ENCODE data around the gene GLT1D1.
"Not testable (repeated sequence)": the region's sequence is repeated elsewhere in the genome, so short reads cannot be mapped to it uniquely, and the experiment has no call there.

GLT1D1 gene

DNA sequence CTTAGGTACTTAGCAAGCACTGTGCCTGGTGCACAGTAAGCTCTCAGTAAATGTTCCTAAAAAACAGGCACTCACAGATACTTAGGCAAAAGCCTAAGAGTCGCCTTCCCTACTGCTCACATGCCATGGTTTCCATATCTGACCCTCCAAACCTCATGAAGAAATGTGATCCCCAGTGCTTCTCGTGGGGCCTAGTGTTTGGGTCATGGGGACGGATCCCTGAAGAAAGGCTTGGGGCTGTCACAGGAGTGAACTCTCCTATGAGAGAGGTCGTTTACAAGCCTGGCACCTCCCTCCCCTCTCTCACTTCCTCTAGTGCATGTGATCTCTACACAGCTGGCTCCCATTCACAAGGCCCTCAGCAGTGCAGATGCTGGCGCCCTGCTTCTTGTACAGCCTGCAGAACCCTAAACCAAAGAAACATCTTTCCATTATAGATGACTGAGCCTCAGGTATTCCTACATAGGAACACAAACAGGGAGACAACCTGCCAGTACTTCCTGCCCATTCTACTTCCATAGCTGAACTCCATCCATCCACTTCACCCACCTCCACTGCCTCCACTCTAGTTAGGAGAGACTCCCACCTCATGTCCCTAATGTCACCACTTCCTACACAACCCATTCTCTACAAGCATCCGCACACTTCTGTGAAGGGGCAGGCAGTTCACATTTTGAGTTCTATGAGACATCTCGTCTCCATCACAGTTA lies 32.4 kb upstream of the GLT1D1 start:
- no peak for DNase-seq (ENCODE audit: low read depth in 2 of 2)

DNA sequence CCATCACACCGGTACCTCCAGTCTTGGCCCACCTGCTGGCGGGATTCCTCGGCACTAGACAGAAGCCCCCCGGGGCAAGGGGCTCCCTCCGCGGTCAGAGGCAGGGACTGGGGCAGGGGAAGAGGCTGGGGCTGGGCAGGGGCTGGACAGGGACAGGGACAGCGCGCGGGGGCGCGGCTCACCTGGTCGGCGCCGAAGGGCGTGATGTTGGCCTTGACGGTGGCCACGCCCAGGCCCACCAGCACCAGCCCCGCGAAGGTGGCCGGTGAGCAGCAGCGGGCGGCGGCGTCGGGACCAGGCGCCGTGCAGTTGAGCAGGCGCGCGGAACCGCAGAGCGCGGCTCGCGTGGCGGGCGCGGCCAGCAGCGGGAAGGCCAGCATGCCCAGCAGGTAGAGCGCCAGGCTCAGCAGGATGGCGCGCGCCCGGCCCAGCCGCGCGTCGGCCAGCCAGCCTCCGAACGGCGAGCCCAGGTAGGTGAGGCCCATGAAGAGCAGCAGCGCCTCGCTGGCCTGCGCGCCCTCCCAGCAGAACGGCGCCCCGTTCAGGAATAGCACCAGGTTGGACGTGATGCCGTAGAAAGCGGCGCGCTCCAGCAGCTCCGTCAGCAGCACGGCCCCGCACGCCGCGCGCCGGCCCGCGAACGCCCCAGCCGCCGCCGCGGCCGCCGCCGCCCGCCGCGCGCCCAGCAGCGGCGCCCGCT lies 29.9 kb upstream of the GLT1D1 start:
- DNase-seq (ENCODE audit: low read depth in 2 of 2) = peak in 1 of 2 donors; percentile 12

DNA sequence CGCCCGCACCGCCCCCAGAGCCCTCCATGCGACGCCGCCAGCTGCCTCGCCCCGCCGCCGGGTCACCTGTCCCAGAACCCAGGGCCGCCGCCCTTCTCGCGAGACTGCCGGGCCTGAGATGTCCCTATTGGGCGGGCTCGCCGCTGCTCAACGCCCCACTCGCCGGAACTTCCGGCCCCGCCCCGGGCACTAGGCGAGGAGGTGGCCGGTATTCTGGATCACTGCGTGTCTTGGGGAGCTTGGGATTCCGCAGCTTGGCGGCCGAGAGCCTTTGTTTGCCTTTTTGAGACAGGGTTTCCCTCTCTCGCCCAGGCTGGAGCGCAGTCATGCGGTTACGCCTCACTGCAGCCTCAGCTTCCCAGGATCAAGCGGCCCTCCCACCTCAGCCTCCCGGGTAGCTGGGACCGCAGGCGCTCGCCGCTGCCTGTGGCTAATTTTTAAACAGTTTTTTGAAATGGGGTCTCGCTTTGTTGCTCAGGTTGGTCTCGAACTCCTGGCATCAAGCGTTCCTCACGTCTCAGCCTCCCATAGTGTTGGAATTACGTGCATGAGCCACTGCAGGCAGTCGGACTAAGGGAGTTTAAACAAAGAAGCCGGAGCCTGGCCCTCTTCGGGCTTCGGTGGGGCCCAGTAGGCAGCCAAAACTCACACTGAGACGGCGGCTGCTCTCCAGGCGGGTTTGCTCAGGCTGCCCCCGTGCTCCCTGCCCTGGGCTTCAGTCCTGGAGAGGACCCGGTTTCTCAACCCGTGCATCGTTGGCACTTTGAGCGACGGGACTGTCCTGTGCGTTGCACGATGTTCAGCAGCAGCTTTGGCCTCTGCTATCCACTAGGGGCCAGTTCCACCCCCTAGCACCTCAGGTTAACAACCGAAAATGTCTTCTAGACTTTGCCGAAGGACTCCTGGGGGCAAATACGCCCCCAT lies 29.1 kb upstream of the GLT1D1 start, which contains the start of gene SLC15A4:
TSS of gene SLC15A4 (minus strand) at position 43 of the 924 bp plus-strand sequence. CDS start at position 28, 15 bp downstream.
- DNase-seq (ENCODE audit: low read depth in 2 of 2) = peak; percentile 91 to 92

DNA sequence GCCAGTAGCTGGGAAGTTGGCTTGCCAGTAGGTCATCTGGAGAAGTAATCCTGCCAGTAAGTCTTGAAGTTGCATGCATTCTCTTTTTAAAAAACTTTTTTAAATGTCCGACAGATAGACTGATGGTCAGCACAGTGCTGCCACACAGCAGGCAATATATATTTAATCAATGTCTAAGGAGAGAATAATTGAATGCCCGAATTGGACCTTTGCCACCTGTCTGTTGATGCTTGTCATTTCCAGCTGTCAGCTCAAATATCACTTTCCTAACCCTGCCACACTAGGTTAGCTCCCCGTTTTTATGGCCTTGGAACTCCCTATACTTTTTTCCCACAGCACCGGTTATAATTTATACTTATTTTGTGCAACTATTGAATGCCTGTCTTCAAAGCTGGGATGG lies 27.4 kb upstream of the GLT1D1 start:
- DNase-seq (ENCODE audit: low read depth in 2 of 2) = no peak

DNA sequence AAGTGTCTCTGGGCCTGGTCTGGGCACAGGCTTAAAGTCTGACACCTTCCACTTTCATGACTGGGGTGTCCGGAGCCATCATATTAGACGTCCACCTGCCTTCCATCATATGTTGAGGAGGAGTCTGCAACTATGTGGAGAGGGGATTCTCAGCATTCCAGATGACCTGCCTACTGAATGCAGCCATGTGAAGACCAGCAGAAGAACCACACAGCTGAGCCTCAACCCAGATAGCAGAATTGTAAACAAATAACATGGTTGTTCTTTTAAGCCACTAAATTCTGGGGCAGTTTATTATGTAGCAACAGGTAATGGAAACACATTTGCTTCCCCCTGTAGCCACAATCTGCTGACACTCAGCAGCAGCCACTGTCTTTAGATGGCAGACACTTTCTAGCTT lies 25.6 kb upstream of the GLT1D1 start:
- no peak for DNase-seq (ENCODE audit: low read depth in 2 of 2)

DNA sequence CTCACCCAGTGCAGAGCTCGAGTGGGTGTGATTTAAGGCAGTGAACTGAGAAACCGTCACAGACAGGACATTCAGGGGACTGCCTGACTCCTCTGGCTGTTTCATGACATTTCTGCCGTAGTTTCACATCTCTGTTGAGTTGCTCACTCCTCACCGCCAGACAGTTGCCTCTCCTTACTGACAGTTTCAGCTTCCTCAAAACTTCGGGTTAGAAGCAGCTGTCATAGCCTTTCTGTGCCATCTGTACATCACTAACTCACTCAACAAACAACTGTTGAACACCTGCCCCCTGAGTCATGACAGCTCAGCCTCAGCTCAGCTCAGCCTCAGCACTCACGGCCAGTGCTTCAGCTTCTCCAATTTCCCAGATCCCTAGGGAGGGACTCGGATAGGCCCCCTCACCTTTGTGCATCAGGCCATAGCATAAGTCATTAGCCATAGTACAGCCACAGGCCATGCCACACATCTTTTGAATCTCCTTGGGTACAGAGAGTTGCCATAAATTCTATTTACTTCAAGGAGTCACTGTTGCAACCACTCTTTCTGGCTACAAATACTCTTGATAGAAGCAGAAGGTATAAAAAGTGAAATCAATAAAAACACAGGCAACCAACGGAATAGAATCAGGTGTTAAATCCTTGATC lies 23.3 kb upstream of the GLT1D1 start:
- no peak for DNase-seq (ENCODE audit: low read depth in 2 of 2)

DNA sequence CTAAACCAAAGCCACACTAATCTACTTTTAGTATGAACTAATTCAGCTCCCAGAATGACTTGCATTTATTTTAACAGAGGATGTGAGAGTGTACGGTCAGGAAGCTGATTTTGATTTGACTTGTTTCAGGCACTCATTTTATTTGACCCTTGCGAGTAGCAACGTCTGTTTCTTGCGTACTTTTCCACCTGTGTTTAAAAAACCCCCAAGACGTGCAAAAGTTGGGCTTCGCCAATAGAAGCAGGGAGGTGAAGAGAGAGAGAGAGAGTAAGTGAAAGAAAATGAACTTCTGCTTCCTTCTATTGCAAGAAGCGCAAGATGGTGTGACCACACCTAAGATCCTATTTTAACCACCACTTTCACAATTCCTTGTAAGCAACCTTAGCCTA lies 22.8 kb upstream of the GLT1D1 start:
- no peak for DNase-seq (ENCODE audit: low read depth in 2 of 2)

DNA sequence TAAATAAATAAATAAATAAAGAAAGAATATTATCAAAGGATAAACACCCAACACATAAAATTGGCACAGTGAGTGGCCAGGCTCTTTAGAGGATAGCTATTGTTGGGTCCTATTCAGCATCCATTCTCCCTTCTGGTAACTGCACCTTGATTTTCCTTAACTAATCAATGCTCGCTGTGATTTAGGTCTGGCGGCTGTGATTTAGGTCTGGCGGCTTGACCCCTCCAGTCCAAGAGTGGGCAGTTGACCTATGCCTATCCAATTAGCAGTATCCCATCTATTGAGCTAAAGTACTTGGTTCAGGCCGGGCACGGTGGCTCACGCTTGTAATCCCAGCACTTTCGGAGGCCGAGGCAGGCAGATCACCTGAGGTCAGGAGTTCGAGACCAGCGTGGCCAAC lies 19.9 kb upstream of the GLT1D1 start:
- DNase-seq (ENCODE audit: low read depth in 2 of 2) = no peak

DNA sequence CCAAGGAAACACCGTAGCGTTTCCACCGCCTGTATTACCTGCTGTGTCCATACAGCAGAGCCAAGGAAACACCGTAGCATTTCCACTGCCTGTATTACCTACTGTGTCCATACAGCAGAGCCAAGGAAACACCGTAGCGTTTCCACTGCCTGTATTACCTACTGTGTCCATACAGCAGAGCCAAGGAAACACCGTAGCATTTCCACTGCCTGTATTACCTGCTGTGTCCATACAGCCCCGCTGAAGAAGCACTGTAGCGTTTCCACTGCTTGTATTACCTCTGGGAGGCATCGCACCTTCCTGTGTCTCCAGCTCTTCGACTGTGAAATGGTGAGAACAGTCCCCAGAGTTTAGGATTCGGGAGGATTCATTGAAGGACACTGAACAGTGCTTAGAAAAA lies 13.4 kb upstream of the GLT1D1 start:
- DNase-seq (ENCODE audit: low read depth in 2 of 2) = not testable (repeated sequence)

DNA sequence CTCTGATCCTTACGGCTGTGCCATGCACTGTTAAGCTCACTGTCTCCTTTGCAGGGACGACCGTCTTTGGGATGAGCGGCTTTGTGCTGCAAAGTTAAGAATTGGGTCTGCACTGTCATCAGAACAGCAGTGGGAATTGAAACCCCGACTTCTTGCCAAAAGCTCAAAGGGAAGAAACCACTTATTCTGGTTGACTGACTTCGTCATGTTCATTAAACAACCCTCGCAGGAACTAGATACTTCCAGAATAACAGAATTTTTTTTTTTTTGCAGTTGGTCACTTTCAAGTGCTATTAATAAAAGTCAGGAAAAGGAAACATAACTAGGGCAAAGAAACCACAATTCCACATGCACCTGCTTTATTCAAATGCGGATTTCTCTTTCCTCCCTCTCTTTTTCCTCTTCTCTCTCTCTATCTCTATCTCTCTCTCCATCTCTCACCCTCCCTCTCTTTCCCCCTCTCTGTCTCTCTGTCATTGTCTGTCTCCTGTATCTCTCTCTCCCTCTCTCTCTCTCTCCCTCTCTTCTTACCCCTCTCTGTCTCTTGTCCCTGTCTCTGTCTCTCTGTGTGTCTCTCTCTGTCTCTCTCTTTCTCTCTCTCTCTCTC lies 12.3 kb upstream of the GLT1D1 start:
- DNase-seq (ENCODE audit: low read depth in 2 of 2) = no peak

DNA sequence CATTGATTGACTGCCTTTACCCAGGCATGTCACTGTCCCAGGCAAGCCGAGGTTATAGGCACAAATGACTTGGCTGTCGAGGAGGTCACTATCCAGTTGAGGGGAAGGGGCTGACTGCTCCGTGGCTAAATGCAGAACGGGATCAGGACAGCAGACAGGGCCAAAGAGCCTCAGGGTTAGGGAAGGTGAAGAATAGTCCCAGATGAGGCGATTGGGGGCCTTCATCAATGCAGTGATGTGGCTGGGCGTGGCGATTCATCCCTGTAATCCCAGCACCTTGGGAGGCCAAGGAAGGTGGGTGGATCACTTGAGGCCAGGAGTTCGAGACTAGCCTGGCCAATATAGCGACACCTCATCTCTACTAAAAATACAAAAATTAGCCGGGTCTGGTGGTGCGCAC lies 10.7 kb upstream of the GLT1D1 start:
- no peak for DNase-seq (ENCODE audit: low read depth in 2 of 2)

DNA sequence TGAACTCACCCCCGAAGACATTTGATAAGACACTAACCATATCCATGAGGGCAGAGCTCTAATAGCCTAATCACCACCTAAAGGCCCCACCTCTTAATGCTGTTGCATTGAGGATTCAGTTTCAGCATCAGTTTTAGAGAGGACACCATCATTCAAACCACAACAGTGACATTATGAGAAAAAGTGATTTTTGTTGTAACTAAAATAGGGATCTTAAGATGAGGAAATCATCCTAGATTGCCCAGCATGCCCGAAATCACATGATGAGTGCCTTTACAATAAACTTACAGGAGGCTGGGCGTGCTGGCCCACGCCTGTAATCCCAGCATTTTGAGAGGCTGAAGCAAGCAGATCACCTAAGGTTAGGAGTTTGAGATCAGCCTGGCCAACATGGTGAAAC lies 9.7 kb upstream of the GLT1D1 start:
- DNase-seq (ENCODE audit: low read depth in 2 of 2) = no peak

DNA sequence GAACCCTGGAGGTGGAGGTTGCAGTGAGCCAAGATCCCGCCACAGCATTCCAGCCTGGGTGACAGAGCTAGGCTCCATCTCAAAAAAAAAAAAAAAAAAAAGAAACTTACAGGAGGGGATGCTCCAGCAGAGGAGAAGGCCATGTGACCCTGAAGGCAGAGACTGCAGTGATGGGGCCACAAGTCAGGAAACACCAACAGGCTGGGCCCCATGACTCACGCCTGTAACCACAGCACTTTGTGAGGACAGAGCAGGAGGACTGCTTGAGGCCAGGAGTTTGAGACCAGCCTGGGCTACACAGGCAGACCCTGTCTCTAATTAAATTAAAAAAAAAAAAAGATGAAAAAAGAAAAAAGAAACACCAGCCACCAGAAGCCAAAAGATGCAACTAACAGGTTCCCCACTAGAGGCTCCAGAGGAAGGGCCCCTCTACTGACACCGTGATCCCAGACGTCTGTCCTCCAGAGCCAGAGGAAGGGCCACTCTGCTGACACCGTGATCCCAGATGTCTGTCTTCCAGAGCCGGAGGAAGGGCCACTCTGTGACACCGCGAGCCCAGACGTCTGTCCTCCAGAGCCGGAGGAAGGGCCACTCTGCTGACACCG lies 9.1 kb upstream of the GLT1D1 start:
- DNase-seq (ENCODE audit: low read depth in 2 of 2) = no peak

DNA sequence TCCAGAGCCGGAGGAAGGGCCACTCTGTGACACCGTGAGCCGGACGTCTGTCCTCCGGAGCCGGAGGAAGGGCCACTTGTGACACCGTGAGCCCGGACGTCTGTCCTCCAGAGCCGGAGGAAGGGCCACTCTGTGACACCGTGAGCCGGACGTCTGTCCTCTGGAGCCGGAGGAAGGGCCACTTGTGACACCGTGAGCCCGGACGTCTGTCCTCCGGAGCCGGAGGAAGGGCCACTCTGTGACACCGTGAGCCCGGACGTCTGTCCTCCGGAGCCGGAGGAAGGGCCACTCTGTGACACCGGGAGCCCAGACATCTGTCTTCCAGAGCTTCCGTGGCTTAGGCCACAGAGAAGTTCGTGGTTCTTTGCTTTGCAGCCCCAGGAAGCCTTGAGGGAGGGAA lies 6.6 kb upstream of the GLT1D1 start:
- not testable (repeated sequence) for DNase-seq (ENCODE audit: low read depth in 2 of 2)

DNA sequence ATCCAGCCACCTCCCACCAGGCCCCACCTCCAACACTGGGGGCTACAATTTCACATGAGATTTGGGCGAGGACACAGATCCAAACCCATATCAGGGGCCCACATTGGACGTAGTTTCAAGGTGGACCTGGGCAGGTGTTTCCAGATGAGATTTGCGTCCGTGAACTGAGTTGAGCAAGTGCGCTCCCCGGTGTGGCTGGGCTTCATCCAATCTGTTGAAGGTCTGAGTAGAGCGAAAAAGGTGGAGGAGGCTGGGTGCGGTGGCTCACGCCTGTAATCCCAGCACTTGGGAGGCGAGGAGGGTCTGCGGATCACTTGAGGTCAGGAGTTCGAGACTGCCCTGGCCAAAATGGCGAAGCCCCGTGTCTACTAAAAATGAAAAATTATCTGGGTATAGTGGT lies 4.9 kb upstream of the GLT1D1 start:
- no peak for DNase-seq (ENCODE audit: low read depth in 2 of 2)

DNA sequence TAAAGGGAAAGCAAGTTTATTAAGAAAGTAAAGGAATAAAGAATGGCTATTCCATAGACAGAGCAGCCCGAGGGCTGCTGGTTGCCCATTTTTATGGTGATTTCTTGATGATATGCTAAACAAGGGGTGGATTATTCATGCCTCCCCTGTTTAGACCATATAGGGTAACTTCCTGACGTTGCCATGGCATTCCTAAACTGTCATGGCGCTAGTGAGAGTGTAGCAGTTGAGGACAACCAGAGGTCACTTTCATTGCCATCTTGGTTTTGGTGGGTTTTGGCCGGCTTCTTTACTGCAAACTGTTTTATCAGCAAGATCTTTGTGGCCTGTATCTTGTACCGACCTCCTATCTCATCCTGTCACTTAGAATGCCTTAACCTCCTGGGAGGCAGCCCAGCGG lies 3.5 kb upstream of the GLT1D1 start:
- not testable (repeated sequence) for DNase-seq (ENCODE audit: low read depth in 2 of 2)

DNA sequence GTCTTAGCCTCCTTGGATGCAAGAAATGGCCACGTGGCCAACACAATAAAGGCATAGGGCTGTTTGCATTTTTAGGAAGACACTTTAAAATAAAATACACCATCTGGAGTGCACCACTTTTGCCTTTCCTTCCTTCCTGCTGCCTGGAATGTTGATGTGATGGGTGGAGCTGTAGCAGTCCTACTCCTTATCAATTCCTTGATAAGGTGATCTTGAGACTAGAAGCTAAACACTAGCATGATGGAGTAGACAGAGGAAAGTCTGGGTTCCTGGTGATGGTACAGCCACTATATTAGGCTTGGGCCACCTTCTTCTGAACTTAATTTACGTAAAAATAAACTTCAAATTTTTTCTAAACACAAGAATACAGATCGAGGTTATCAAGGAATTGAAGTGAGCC lies 2.9 kb upstream of the GLT1D1 start:
- DNase-seq (ENCODE audit: low read depth in 2 of 2) = no peak

DNA sequence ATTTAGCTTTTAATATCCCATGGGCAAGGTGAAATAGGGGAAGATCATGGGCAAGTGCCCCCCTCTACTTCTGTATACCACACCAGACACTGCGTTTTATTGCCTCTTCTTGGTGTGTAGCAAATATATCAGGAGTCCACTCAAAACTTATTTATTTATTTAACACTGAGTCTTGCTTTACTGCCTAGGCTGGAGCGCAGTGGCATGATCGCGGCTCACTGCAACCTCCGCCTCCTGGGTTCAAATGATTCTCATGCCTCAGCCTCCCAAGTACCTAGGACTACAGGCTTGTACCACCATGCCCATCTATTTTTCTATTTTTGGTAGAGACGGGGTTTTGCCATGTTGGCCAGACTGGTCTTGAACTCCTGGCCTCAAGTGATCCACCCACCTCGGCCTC lies 1.8 kb upstream of the GLT1D1 start:
- DNase-seq (ENCODE audit: low read depth in 2 of 2) = not testable (repeated sequence)

DNA sequence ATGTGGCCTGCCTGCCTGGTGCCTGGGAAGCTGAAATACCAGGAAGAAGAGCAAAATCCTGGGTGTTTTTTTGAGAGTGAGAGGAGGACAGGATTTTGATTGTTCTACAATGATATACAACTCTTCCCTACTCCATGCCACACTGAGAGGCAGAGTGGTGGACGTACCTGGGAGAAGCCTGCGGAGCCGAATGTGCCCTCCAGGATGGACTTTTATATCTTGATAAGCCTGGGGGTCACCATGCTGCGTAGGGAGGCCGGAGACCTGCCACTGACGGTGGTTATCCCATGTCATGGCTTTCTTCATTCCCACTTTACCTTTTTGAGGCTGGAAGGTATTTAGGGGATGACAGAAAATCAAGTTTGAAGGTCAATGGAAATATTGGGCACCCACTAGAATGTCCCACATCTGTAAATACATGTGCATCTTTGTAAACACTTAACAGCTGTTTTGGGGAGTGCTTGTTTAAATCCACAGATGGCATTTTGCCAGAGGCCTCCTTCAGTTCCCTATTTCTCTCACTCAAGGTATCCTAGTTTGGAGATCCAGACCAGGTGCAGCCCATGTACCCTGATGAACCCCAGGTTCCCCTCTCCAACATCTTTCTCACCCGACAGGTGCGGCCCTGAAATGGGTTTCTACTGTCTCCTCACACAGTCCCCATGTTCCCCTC lies 1.1 kb upstream of the GLT1D1 start:
- DNase-seq (ENCODE audit: low read depth in 2 of 2) = no peak

DNA sequence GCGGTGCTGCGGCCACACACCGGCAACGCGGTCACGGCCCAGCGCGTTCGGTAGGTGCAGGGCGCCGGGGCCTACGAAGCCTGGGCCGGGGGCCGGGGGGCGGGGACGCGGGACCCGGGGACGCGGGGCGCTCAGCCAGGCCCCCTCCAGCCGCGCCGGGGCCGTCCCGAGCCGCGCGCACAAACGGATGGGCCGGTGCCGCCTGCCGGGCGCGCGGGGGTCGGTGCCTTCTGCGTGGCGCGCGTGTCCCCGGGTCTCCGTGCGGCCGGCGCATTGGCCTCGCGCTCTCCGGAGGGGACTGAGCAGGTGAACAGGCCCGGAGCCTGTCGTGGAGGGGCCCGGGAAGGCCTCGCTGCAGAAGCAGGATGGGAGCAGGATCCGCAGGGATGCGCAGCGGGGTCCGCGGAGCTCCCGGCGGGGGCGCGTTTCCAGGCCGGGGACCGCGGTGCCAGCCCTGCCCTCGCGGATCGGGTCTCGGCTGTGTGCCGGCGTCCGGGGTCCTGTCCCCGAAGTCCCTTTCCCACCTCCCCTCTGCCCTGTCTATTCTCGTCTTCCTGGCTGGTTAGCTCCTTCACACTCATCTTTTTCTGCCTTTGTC lies 421 bp downstream of the GLT1D1 start:
- DNase-seq (ENCODE audit: low read depth in 2 of 2) = no peak
